ENCODE measurements around the gene SLC30A10. TPM values are rescaled to one million over a fixed set of nuclear protein-coding genes. Genes with fewer than 3 reads are reported as not detected.
"Not testable (repeated sequence)": the region's sequence is repeated elsewhere in the genome, so short reads cannot be mapped to it uniquely, and the experiment has no call there.

SLC30A10 gene
- total RNA-seq, 2 experiments from 2014 or later, result not detected

DNA sequence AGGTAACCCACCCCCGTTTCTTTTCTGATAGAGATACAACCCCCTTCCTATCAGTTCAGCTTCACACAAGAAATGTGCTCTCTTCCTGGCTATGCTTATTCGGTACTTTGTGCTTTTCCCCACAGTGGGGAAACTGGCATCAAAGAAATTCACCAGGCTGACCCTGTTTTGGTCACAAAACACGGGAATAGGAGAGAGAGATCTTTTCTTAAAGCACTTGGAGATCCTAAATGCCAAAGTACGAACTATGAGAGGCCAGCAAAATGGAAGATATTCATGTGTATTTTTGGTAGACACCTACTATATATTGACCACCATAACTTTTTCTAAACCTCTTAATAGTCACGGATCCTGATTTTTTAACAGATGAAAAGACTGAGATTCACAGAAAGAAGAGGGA, 30.0 kb downstream of the SLC30A10 start:
- CTCF ChIA-PET, result no interaction called here
- POLR2A ChIA-PET, result no interaction called here

DNA sequence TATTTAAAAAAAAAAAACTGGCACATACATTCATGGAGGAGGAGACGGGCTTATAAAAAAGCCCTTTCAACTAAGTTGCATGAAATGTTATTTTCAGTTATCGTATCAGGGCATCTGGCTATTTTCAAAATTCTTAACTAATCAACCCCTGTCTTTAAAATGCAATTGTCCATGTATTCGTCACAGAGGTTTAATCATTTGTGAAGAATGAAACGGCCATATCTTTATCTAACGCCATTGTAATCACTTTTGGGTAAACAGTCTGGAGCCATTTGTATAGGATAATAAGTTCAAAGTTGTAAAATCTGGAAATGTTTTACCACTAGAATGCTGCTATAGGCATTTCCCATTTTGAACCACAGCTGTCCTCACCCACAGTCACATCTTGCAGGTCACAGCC, 30.4 kb downstream of the SLC30A10 start:
- ChIA-PET POLR2A (no interaction called here), CTCF (no interaction called here)

- CTCF ChIA-PET, POLR2A ChIA-PET: not testable (repeated sequence)
Measured at GRCh38 chr1:219892271-219892670, 36.1 kb downstream of the SLC30A10 start.

DNA sequence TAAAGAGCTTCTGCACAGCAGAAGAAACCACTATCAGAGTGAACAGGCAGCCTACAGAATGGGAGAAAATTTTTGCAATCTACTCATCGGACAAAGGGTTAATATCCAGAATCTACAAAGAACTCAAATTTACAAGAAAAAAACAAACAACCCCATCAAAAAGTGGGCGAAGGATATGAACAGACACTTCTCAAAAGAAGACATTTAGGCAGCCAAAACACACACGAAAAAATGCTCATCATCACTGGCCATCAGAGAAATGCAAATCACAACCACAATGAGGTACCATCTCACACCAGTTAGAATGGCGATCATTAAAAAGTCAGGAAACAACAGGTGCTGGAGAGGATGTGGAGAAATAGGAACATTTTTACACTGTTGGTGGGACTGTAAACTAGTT, 36.5 kb downstream of the SLC30A10 start:
- CTCF ChIA-PET, POLR2A ChIA-PET: not testable (repeated sequence)

DNA sequence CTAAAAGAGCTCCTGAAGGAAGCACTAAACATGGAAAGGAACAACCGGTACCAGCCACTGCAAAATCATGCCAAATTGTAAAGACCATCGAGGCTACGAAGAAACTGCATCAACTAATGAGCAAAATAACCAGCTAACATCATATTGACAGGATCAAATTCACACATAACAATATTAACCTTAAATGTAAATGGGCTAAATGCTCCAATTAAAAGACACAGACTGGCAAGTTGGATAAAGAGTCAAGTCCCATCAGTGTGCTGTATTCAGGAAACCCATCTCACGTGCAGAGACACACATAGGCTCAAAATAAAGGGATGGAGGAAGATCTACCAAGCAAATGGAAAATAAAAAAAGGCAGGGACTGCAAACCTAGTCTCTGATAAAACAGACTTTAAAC, 39.7 kb downstream of the SLC30A10 start:
- POLR2A ChIA-PET, CTCF ChIA-PET: not testable (repeated sequence)

- POLR2A ChIA-PET, result no interaction called here
- CTCF ChIA-PET, result no interaction called here
Measured at GRCh38 chr1:219885680-219886079, 42.7 kb downstream of the SLC30A10 start.

DNA sequence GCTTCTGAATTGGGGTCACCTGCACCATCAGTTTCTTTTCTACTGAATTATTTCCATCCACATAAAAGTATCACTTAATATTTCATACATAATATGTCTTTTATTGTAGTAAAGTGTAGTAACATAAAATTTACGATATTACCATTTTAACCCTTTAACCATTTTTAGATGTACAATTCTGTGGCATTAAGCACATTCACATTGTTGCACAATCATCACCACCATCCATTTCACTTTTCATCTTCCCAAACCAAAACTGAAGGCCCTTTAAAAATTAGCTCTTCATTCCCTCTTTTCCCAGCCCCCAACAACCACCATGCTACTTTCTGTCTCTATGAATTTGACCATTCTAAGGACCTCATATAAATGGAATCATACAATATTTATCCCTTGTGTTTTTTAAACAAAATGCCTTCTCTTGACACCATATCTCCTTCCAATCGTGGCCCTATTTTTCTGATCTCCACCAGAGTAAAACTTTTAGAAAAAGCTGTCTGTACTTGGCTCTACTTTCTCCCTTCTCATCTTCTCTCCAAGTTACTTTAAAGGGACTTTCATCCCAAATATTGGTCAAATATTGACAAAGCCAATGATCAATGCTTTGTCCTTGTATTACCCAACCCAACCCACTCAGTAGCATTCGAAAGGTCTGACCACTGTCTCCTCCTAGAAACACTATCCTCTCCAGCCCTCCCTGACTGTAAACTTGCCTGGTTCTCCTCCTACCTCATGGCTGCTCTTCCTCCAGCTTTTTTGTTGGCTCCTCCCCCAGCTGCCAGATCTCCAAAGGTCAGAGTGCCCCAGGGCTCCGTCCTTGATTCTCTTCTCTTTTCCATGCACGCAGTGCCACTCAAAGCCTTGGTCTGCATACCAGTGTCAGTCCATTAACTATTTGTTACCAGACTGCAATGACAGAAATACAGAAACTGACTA, 44.7 kb downstream of the SLC30A10 start:
- ChIA-PET CTCF (no interaction called here), POLR2A (no interaction called here)

DNA sequence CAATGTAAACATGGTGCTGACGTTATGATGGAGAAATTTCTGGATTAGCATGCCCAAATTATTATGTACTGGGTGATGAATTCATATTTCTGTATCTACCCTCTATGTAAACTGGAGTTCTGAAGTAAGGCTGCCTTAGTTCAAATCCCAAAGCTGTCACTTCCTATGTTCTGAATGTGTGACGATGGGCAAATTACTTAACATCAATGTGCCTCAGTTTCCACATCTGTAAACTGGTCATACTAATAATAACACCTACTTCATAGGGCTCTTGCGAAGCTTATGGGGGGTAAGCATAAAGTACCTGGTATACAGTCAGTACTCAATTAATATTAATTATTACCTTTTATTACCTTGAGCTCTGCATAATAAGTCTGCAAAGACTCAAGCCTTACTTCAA, 45.6 kb downstream of the SLC30A10 start:
- ChIA-PET CTCF (no interaction called here), POLR2A (no interaction called here)

GRCh38 chr1:219882096-219882495, 46.3 kb downstream of the SLC30A10 start:
- CTCF ChIA-PET, result no interaction called here
- POLR2A ChIA-PET, result no interaction called here

DNA sequence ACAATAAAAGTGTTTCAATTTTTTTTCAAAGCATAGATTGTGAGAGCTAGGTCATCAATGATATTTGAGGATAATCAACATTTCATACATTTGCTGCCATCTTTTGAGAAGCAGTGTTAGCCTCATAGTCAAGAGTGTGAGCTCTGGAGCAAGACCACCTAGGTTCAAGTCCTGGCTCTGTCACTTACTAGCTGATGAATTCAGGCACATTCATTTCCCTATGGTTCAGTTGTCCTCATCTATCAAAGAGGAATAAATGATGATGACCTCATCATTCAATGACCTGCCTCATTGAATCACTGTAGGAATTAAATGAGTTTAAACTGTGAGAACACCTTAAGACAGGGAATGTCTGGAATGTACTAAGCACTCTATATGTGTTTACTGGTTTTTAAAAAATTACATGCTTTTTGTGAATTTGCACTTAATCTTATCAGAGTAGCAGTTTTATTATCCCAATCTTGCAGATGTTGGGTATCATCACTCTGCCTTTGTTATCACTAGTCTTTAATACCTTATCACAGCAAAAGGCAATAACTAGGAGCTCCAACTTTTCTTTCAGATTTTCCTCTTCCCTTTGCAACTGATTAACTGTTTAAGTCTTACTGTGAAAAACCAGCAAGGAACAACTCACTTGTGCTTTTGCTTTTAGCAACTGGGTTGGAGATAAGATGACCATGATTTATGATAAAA, 47.4 kb downstream of the SLC30A10 start:
- CTCF ChIA-PET, result no interaction called here

GRCh38 chr1:219876798-219877209, 51.6 kb downstream of the SLC30A10 start:
- POLR2A ChIA-PET, result no interaction called here
- CTCF ChIA-PET, result no interaction called here

More for the DNA sequence above, 47.4 kb downstream of the SLC30A10 start:
- POLR2A ChIA-PET, result no interaction called here

DNA sequence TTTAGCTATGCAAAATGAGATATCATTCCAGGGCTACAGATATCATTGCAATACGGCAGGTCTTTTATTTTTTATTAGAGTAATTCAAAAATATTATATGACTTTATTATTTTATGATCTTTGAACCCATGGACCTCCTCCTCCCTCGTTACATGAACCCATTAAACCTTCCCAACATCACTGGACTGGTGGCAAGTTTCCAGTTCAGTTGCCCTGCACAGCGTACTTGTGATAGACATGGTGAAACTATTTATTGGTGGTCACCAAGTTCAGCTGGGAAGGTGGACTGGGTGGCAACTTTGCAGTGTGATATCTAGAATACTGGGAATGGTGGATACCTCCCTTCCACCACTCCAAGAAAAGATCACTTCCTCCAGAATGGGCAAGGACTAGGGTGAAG, 52.5 kb downstream of the SLC30A10 start:
- POLR2A ChIA-PET, result no interaction called here

GRCh38 chr1:219872538-219872937, 55.8 kb downstream of the SLC30A10 start:
- CTCF ChIA-PET, POLR2A ChIA-PET: not testable (repeated sequence)

More for the DNA sequence above, 52.5 kb downstream of the SLC30A10 start:
- CTCF ChIA-PET, result no interaction called here

DNA sequence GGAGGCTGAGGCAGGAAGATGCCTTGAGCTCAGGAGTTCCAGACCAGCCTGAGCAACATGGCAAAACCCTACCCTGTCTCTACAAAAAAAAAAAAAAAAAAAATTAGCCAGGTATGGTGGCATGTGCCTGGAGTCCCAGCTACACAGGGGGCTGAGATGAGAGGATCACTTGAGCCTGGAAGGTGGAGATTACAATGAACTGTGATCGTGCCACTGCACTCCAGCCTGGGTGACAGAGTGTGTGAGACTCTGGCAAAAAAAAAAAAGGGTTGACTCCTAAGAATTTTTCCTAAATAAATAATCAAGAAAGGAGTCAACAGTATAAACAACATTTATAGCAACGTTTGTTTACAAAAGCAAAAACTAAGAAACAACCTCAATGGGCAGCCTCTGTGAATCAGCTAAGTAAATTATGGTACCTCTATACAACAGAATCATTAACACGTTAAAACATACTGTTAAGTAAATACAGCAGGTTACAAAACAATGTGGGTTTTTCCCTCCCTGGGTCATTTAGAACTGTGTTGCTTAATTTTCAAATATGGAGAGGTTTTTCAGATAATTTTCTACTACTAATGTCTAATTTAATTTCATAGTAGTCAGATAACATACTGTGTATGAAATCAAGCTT, 56.8 kb downstream of the SLC30A10 start:
- ChIA-PET CTCF (no interaction called here), POLR2A (interaction anchor here (0.7 kb wide), 1 partner anchor 1501 kb away, joined by 3 read pairs; no protein-coding TSS in a partner anchor)

DNA sequence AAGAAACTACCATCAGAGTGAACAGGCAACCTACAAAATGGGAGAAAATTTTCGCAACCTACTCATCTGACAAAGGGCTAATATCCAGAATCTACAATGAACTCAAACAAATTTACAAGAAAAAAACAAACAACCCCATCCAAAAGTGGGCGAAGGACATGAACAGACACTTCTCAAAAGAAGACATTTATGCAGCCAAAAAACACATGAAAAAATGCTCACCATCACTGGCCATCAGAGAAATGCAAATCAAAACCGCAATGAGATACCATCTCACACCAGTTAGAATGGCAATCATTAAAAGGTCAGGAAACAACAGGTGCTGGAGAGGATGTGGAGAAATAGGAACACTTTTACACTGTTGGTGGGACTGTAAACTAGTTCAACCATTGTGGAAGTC, 59.7 kb downstream of the SLC30A10 start:
- POLR2A ChIA-PET, CTCF ChIA-PET: not testable (repeated sequence)

Other genes with a start within 250 kb of the SLC30A10 start
- 100 to 1,000 TPM; 219 to 232 TPM for gene EPRS1, start 117.9 kb upstream of the SLC30A10 start, total RNA-seq
- gene BPNT1, start 161.2 kb upstream of the SLC30A10 start, total RNA-seq, result 10 to 100 TPM; 24.8 to 25.8 TPM
- gene IARS2, start 165.6 kb upstream of the SLC30A10 start, total RNA-seq, result 10 to 100 TPM; 79.0 to 80.8 TPM